Lower leg skin (tissue), 3 donors: Measurements from ENCODE around the gene MYOD1.

Experiments used
- POLR2A ChIP-seq, 2 donors: fragments of 450-650 bp; IDR thresholded peaks; one replicate each; pipeline ENCODE4 v1.6.1; 2016 to 2017; ENCODE audit warnings: antibody characterized with exemption in 2 of 2, mild to moderate bottlenecking in 1 of 2, moderate library complexity in 1 of 2
- TF ChIP-seq, protein P1 (sequence below), 3 donors: fragments of 450-650 bp; IDR thresholded peaks; one replicate each; pipeline ENCODE4 v1.5.1; 2016; ENCODE audit warnings: antibody characterized with exemption in 3 of 3, mild to moderate bottlenecking in 3 of 3, moderate library complexity in 2 of 3

DNA sequence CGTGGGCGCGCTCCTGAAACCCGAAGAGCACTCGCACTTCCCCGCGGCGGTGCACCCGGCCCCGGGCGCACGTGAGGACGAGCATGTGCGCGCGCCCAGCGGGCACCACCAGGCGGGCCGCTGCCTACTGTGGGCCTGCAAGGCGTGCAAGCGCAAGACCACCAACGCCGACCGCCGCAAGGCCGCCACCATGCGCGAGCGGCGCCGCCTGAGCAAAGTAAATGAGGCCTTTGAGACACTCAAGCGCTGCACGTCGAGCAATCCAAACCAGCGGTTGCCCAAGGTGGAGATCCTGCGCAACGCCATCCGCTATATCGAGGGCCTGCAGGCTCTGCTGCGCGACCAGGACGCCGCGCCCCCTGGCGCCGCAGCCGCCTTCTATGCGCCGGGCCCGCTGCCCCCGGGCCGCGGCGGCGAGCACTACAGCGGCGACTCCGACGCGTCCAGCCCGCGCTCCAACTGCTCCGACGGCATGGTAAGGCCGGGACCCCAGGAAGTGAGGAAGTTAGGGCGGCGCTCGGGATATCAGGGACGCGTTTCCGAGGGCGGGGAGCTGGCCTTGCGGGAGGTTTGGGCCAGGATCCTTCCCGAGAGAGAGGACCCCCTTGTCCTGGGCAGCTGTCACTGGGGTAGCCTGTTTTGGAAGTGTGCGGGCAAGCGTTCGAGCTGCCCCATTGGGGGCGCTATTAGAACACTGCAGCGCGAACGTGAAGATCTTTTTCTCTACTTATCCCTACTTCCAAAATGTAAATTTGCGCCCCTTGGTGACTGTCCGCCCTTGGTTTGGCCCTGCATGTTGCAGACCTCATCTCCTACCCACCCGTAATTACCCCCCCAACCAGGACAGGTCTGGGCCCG, 796 bp downstream of the MYOD1 start:
- TF ChIP-seq, protein P1, sequence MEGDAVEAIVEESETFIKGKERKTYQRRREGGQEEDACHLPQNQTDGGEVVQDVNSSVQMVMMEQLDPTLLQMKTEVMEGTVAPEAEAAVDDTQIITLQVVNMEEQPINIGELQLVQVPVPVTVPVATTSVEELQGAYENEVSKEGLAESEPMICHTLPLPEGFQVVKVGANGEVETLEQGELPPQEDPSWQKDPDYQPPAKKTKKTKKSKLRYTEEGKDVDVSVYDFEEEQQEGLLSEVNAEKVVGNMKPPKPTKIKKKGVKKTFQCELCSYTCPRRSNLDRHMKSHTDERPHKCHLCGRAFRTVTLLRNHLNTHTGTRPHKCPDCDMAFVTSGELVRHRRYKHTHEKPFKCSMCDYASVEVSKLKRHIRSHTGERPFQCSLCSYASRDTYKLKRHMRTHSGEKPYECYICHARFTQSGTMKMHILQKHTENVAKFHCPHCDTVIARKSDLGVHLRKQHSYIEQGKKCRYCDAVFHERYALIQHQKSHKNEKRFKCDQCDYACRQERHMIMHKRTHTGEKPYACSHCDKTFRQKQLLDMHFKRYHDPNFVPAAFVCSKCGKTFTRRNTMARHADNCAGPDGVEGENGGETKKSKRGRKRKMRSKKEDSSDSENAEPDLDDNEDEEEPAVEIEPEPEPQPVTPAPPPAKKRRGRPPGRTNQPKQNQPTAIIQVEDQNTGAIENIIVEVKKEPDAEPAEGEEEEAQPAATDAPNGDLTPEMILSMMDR (IDR thresholded peaks at IDR 0.05) = no peak
- TF ChIP-seq POLR2A (IDR thresholded peaks at IDR 0.05) = no peak
